Activated T-cell treated with anti-CD3 and anti-CD28 coated beads, Interleukin-2, amount 50 U/mL, for 72 hours (primary cell): ENCODE measurements around the gene INSYN2B. TPM values are rescaled to one million over a fixed set of nuclear protein-coding genes. Genes with fewer than 3 reads are reported as not detected.
A peak's percentile ranks its signal among the peaks of the same experiment; 100 is the strongest.

Experiments used
- ATAC-seq, 2 donors: fragments of 150-1000 bp; cut with Tn5 transposase; replicated peaks in 1 of 2; 2 replicates each; pipeline ENCODE4 v1.10.0; 2021; ENCODE audit warnings: moderate library complexity in 2 of 2, mild to moderate bottlenecking in 1 of 2
- DNase-seq, 2 donors: peaks; one replicate each; pipeline ENCODE4 v3.0.0; 2021 to 2022; ENCODE audit warnings: mixed read lengths in 1 of 2
- H3K27ac Mint-ChIP-seq: one replicate; pipeline ENCODE4 v1.8.0; 2022; ENCODE audit warnings: mild to moderate bottlenecking, moderate library complexity, mixed read lengths
- H3K27me3 Mint-ChIP-seq: one replicate; pipeline ENCODE4 v1.8.0; 2022; ENCODE audit warnings: low read depth, mixed read lengths
- H3K36me3 Mint-ChIP-seq, 2 donors: one replicate each; pipeline ENCODE4 v1.8.0; 2022; ENCODE audit warnings: mixed read lengths in 2 of 2, mild to moderate bottlenecking in 1 of 2; ENCODE audit not compliant: insufficient read depth in 2 of 2
- H3K4me1 Mint-ChIP-seq: one replicate; pipeline ENCODE4 v1.8.0; 2022; ENCODE audit warnings: low read depth, mixed read lengths
- H3K4me3 Mint-ChIP-seq, 2 donors: one replicate each; pipeline ENCODE4 v1.8.0; 2022; ENCODE audit warnings: mild to moderate bottlenecking in 2 of 2, mixed read lengths in 2 of 2, moderate library complexity in 2 of 2
- H3K9me3 Mint-ChIP-seq, 2 donors: one replicate each; pipeline ENCODE4 v1.8.0; 2022; ENCODE audit warnings: mixed read lengths in 2 of 2
- total RNA-seq, 2 donors: library from RNA; stranded (reverse); gene quantifications; one replicate each; pipeline ENCODE4 v1.2.3, GENCODE V29; 2022

The INSYN2B gene
- total RNA-seq, 2 donors from 2014 or later = not detected

DNA sequence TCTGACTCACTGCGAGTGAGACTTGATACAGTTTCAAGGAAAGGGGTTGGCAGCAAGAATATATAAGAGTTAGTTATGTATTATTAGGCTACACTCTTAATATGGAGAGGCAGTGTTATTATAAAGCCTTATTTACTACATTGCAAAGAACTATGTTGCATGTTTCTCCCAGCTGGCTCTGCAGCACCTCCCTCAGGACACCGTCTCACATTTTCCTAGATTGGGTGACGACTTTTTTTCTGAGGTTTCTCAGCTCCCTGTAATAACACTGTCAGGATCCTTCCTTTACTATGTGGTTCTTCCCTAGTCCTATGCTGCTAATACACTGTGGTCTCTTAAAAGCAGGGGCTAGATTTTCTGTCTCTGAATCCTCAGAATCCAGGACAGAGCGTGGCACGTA is 153.7 kb downstream of the INSYN2B start:
- no peaks in the 10 kb centered on the region for H3K27me3 Mint-ChIP-seq
- no peak for ATAC-seq
- no peak overlapping the region for H3K4me3 Mint-ChIP-seq
- DNase-seq = no peak
- H3K9me3 Mint-ChIP-seq = peaks cover 0 to 8% of the 10 kb centered on the region in 2 donors
- H3K36me3 Mint-ChIP-seq = peaks cover 4 to 13% of the 10 kb centered on the region in 2 donors
- peaks cover 24% of the 10 kb centered on the region for H3K4me1 Mint-ChIP-seq
- peak overlapping the region; percentile 4 for H3K27ac Mint-ChIP-seq

DNA sequence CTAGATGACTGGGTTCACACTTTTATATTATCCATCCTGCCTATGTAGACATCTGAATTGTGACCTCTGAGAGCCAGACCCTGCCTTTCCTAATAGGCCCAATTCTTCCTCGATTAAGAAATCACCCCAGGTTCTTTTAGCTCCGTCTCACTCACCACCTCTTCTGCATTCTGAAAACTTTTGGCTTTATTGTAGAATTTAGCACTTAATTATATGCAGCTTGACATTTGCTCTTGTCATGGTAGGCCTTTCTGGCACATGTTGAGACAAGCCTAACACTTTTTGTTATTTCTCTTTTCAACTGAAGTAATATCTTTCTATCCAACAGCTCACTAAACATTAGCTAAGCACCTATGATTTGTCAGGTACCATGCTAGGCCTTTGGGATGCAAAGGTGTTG is 163.3 kb downstream of the INSYN2B start:
- Mint-ChIP-seq H3K36me3 (peaks cover 18 to 48% of the 10 kb centered on the region in 2 donors), H3K4me1 (no peaks in the 10 kb centered on the region), H3K4me3 (no peak overlapping the region), H3K9me3 (peaks cover 0 to under 1% of the 10 kb centered on the region in 2 donors), H3K27me3 (no peaks in the 10 kb centered on the region), H3K27ac (peak overlapping the region; percentile 16)
- DNase-seq (no peak), ATAC-seq (no peak)

DNA sequence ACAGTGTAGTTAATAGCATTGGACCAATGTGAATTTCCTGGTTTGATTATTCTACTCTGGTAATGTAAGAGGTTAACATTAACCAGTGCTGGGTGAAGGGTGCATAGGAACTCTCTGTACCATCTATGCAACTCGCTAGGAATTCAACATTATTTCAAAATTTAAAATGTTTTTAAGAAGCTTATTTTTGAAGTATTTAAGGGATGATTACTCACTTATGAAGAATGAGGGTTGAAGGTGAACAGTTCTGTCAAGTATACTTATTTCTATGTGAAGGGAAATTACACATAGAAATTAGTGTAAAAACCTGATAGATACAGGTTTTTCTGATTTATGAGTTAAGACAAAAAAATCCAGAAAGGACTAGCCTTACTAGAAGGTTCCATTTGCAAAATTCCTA is 165.8 kb downstream of the INSYN2B start:
- no peaks in the 10 kb centered on the region for H3K9me3 Mint-ChIP-seq
- H3K36me3 Mint-ChIP-seq = peaks cover 17 to 42% of the 10 kb centered on the region in 2 donors
- no peak overlapping the region for H3K4me3 Mint-ChIP-seq
- H3K27me3 Mint-ChIP-seq = no peaks in the 10 kb centered on the region
- DNase-seq (no peak), ATAC-seq (no peak)
- no peak overlapping the region for H3K27ac Mint-ChIP-seq
- H3K4me1 Mint-ChIP-seq = peaks cover 6% of the 10 kb centered on the region

Other genes starting within 250 kb of the INSYN2B start
- gene FOXI1, start 125.4 kb upstream of the INSYN2B start, total RNA-seq = not detected